CD4-positive, alpha-beta T cell treated with Interleukin-17A for 1 hour (primary cell): ENCODE measurements around the gene ABCG2.
"Not testable (repeated sequence)": the region's sequence is repeated elsewhere in the genome, so short reads cannot be mapped to it uniquely, and the experiment has no call there.

Experiments used
- DNase-seq: peaks from one replicate; pipeline ENCODE4 v3.0.0-alpha.2; 2020

Gene ABCG2

GRCh38 chr4:88109123-88109881 is 49.1 kb downstream of the ABCG2 start:
- no peak for DNase-seq

- DNase-seq = no peak
Observed at GRCh38 chr4:88108747-88109122, 49.7 kb downstream of the ABCG2 start.

- DNase-seq = not testable (repeated sequence)
Observed at GRCh38 chr4:88108108-88108465, 50.4 kb downstream of the ABCG2 start.

- DNase-seq = no peak
Observed at GRCh38 chr4:88107406-88108107, 50.9 kb downstream of the ABCG2 start.

- DNase-seq = no peak
Observed at GRCh38 chr4:88106205-88106604, 52.2 kb downstream of the ABCG2 start.

- no peak for DNase-seq
Observed at GRCh38 chr4:88104902-88105610, 53.4 kb downstream of the ABCG2 start.

- no peak for DNase-seq
Observed at GRCh38 chr4:88102026-88102425, 56.4 kb downstream of the ABCG2 start.

GRCh38 chr4:88101165-88101564 is 57.3 kb downstream of the ABCG2 start:
- peak; percentile 2 for DNase-seq

- DNase-seq = no peak
Observed at GRCh38 chr4:88098993-88099752, 59.3 kb downstream of the ABCG2 start.

- DNase-seq = no peak
Observed at GRCh38 chr4:88097781-88098180, 60.7 kb downstream of the ABCG2 start.

- DNase-seq = no peak
Observed at GRCh38 chr4:88097301-88097700, 61.1 kb downstream of the ABCG2 start.

GRCh38 chr4:88093874-88094273 is 64.6 kb downstream of the ABCG2 start:
- no peak for DNase-seq

GRCh38 chr4:88091378-88091777 is 67.1 kb downstream of the ABCG2 start:
- DNase-seq = no peak

GRCh38 chr4:88090898-88091297 is 67.5 kb downstream of the ABCG2 start:
- DNase-seq = no peak

- DNase-seq = no peak
Observed at GRCh38 chr4:88087004-88087403, 71.4 kb downstream of the ABCG2 start.

GRCh38 chr4:88080626-88081025 is 77.8 kb downstream of the ABCG2 start:
- DNase-seq = no peak

GRCh38 chr4:88078579-88078978 is 79.9 kb downstream of the ABCG2 start:
- no peak for DNase-seq

GRCh38 chr4:88077911-88078524 is 80.4 kb downstream of the ABCG2 start:
- no peak for DNase-seq

- no peak for DNase-seq
Observed at GRCh38 chr4:88075336-88075735, 83.1 kb downstream of the ABCG2 start.

- no peak for DNase-seq
Observed at GRCh38 chr4:88070031-88070430, 88.4 kb downstream of the ABCG2 start.

- DNase-seq = no peak
Observed at GRCh38 chr4:88064410-88064809, 94.0 kb downstream of the ABCG2 start.

- no peak for DNase-seq
Observed at GRCh38 chr4:88063634-88064296, 94.7 kb downstream of the ABCG2 start.
